Kidney tubule cell (primary cell): Measurements from ENCODE around the gene NFAM1.

Experiments
- DNase-seq: peaks from one replicate; pipeline ENCODE4 v3.0.0-alpha.2; 2018; ENCODE audit warnings: low spot score

Gene NFAM1

GRCh38 chr22:42383287-42383686, 48.9 kb downstream of the NFAM1 start:
- no peak for DNase-seq

DNA sequence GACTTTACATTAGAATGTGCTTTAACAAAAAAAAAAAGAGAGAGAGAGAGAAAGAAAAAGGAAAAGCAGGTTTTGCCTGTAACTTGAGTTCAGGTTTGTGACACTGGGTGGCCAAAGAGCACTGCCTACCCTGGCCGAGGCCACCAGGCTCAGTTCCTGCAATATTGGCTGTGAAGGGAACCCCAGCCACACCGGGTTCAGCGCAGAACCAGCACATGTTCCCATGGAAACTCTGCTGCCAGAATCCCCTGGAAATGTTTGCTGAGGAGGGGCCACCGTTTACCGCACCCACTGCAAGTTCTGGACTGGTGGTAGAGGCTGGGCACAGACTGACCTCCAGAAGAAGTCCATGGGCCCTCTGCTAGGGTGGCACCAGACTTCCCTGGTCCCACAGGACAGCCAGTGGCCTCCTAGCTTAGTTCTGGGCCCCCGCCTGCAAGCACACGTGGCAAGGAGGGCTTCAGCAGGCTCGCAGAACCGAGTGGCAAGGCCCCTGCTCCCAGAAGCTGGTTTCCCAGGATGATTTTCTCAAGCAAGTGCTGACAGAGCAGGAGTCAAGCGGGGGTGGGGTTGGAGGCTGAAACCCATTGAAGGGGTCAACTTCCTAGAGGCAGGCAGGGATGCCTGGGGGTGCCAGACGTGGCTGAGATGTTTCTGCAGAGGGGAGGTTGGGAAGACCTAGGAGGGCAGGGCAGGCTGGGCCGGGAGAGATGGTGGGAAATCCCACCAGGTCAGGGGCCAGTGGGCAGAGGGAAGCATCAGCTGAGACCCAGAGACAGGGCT, 51.2 kb downstream of the NFAM1 start:
- DNase-seq: no peak

DNA sequence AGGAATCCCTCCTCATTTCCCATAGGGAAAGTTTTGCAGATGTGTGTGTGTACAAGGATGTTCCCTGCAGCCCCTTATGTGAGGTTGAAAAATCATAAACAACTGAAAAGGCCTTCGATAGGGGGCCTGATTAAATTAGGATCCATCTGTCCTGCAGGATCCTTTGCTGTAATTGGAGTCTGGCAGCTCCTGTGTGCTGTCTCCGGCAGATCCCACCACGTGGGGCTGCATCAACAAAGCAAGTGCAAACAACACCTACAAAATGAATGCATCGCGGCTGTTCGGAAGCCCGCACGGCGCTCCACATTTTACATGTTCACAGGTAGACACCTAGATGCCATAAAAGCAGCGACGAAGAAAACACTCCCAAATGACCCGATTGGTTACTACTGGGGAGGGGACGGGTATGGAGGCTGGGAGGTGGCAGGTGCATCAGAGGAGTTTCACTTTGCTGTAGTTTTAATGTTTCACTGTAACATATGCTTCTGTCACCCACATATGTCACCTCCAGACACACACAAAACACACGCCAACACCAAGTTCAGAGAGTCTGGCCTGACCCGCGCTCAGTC, 52.2 kb downstream of the NFAM1 start:
- DNase-seq: no peak

DNA sequence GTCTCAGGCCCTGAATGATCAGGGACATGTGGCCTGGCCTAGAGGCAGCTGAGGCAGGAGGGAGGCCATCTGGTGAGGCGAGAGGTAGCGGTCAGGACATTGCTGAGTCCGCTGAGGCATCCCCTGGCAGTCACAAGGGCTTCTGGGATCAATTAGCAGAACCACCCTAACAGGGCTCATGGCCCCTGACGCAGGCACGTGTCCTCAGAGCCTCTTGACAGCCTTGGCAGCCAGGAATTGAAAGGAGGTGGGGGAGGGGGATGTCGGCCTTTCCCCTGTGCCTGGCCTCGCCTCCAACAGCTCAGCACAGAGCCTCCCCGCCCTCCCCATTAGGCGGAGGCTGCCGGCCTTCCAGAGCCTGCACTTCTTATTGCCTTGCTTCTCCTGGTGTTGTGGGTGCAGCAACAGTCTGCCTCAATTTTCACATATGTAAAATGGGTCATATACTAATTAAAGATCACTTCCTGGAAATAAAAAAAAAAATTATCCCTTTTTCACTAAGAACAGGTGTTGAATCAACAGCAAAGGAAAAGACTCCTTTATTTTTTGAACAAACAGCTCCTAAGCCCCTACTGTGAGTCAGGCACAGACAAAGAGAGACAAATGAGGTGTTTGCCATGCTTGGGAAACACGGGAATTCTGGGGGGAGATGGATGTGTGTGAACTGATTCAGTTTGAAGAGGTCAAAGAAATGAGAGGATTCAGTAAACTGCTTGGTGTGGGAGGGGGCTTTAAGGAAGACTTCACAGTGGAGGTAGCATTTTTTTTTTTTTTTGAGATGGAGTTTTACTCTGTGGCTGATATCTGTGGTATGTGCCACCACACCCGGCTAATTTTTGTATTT, 55.3 kb downstream of the NFAM1 start:
- peak; percentile 33 for DNase-seq

- DNase-seq: no peak
Measured at GRCh38 chr22:42375982-42376381, 56.2 kb downstream of the NFAM1 start.

GRCh38 chr22:42372976-42373375, 59.2 kb downstream of the NFAM1 start:
- DNase-seq: no peak

- no peak for DNase-seq
Measured at GRCh38 chr22:42371501-42371900, 60.7 kb downstream of the NFAM1 start.

GRCh38 chr22:42371099-42371498, 61.1 kb downstream of the NFAM1 start:
- no peak for DNase-seq

DNA sequence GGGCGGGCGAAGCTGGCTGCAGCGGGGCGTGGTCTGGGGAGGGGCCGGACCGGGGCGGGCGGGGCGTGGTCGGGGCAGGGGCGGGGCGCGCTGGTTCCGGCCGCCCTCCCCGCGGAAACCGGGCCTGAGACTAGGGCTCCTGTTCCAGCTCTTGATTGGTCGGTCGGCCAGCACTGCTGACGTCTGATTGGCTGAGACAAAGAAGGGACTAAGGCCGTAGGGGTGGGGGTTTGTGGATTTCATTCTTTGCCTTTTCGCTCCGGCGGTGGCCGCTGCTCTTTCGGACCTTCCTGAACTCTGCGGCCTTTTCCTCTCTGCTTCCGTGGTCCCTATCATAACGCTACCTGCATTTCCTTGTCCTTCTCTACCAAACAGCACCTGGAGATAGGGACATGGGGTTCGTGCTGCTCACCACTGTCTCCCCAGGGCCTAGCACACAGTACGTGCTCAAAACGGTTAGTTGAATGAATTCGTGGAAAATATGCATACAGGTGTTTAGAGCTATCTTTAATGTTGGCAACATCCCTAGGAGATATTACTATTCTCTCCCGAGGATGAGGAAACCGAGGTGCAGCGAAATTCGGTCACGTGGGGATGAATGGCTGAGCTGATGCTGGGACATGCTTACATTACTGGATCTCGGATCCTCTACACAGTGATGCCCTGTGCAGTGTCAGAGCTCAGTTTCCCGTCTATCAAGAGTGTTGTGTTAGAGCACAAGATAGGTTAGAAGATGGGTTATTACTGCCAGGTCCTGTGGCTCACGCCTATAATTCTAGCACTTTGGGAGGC, 62.8 kb downstream of the NFAM1 start:
- peak; percentile 92 for DNase-seq

DNA sequence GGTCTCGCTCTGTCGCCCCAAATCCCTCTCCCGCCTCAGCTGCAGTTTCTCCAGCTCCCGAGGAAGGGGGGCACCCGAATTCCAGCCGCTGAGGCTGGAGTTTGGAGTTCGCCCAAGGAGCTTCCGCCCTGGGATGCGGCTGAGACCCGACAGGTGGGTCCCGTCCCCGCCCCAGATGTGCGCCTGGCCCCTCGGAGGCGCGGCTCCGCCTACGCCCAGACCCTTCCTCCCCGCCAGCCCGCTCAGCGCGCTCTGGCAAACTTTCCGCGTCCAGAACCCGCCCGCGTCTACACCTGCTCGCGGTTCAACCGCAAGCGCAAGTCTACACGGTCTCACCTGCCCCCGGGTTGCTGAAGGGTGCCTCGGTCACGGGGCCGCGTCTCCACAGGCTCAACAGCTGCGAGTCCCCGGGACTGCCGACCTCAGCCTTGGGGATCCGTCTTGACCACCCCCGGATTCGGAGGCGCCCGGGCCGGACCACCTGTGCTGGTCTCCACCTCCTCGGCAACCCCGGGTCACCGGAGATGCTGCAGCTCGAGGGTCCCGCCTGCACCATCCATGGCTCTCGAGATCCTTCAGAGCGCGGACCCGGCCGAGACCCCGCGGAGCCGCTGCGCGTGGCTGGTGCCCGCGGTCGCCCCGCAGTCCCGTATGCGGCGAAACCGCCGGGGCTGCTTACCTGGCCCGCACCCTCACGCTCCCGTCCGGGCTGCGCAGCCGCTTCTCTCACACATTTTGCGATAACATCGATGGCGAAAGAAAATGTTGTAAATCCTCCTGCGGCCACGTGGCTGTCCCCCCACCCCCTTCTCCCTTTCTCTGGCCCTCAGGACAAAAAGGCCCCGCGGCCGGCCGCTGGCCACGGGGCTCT, 63.6 kb downstream of the NFAM1 start:
- DNase-seq: no peak

DNA sequence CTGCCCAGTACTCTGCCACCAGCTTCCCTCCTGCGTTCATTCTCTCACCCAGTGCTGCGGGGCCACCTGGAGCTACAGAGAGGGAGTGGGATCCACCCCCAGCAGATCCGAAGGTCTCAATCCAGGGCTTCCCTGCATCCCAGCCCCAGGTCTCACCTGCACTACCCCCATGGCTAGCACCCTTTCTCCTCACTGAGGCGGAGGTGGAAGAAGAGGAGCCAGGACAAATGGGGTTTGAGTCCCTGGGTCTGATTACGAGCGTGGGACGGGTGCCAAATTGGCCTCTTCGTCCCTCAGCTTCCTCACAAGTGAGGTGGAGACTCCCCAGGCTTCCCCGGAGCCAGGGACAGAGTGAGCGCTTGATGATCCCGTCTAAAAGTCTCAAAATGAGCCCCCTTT, 64.2 kb downstream of the NFAM1 start:
- DNase-seq: no peak

- DNase-seq: no peak
Measured at GRCh38 chr22:42366806-42367581, 65.2 kb downstream of the NFAM1 start.

DNA sequence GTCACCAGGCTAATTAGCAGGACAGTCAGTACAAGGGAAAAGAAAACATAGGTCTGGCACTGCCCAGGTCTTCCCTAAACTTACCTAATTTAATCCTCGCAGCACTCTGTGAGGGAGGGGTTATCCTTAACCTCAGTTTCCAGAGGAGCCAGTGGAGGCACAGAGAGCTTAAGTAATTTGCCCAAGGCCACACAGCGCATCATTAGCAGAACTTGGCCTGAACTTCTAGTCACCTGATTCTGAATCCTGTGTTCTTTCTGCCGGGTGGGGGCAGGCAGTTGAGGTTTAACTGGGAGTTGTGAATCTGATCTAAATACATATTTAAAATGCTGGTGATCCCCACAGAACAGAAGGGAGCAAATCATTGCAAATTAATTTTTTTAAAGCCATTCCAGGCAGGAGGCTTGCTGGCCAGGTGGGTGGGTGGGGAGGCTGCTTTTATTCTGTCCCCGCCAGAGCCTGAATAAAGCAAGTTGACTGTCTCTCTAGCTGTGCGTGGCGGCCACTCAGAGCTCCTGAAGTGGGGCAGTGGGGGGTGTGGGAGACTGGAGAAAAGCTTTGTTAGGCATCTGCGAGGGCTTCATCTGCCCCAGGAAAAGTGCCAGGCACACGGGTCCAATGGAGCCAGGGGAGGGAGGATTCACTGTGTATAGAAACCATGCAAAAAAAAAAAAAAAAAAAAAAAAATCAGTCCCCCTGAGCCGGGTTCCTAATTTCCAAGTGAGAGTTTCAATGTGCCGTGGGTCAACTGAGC, 66.1 kb downstream of the NFAM1 start:
- DNase-seq: no peak

- no peak for DNase-seq
Measured at GRCh38 chr22:42365111-42365865, 66.9 kb downstream of the NFAM1 start.

- DNase-seq: no peak
Measured at GRCh38 chr22:42364604-42365110, 67.5 kb downstream of the NFAM1 start.

DNA sequence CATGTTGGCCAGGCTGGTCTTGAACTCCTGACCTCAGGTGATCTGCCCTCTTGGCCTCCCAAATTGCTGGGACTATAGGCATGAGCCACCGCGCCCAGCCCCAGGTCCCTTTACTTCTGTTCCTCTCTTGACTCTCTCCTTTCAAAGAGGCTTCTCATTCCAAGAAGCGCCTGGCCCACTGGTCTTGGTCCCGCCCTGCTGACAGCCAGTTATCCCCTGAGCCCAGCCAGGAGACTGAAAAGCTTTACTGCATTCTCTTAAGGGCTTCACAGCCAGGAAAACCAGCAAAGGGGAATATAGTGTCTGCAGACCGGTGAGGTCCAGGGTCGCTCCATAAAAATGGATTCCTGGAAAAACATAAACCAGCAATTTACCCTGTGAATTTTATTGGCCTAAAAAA, 68.3 kb downstream of the NFAM1 start:
- DNase-seq: no peak

DNA sequence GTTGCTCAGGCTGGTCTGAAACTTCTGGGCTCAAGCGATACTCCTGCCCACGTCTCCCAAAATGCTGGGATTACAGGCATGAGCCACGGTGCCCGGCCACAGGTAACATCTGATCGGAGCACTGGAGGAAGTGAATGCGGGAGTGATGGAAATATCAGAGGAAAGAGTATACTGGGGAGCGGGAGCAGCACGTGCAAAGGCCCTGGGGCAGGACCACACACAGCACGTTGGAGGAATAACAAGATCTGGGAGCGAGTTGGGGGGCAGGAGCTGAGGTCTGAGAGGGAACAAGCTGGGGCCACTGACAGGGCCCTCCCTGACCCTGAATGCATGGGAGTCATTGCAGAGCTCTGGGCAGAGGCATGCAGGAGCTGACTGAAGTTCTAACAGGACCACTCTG, 70.7 kb downstream of the NFAM1 start:
- DNase-seq: no peak

DNA sequence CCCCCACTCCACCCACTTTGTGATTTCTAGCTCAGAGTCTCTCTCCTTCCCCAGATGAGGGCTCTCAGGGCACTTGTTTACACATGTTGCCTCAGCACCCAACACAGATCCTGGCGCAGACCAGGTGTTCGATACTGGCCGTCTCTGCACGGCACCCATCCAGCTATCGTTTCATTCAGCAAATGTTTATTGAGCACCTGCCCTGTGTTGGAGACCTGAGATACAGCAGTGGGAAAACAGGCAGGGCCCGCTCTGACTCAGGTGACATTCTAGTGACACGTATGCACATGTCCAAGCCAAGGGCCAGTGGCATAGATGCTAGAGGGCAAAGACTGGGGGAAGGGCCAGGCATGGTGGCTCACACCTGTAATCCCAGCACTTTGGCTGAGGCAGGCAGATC, 71.9 kb downstream of the NFAM1 start:
- no peak for DNase-seq
